Measurements from ENCODE around the gene PRLR. TPM values are rescaled to one million over a fixed set of nuclear protein-coding genes. Genes with fewer than 3 reads are reported as not detected.

Gene PRLR
- total and polyA plus RNA-seq, 4 donors, result 3.5 to 44.5 (median 14.3) TPM

- Histone ChIP-seq H3K27me3 (ENCODE audit: control insufficient read depth in 4 of 4, insufficient read depth in 4 of 4, low read length in 3 of 4) (no peaks in the 10 kb centered on the region), H3K4me3 (ENCODE audit: low read depth in 1 of 3, low read length in 3 of 3) (no peak overlapping the region), H3K27ac (ENCODE audit: low read depth in 1 of 2, low read length in 2 of 2) (no peak overlapping the region), H3K36me3 (ENCODE audit: control insufficient read depth in 4 of 4, insufficient read depth in 3 of 4, low read depth in 1 of 4, low read length in 3 of 4) (peaks cover 0 to 4% (median 1%) of the 10 kb centered on the region in 4 donors), H3K9ac (ENCODE audit: low read depth in 1 of 2, low read length in 2 of 2) (no peak overlapping the region), H3K9me3 (ENCODE audit: control insufficient read depth in 4 of 4, low read length in 3 of 4) (no peaks in the 10 kb centered on the region), H3K4me1 (ENCODE audit: control insufficient read depth in 4 of 4, insufficient read depth in 4 of 4, low read length in 3 of 4) (peaks cover 0 to 4% (median 0%) of the 10 kb centered on the region in 4 donors)
- DNase-seq (ENCODE audit: low spot score), result no peak
- no peak for TF ChIP-seq FOXA2 (IDR thresholded peaks at IDR 0.05)
- TF ChIP-seq FOXA1 (IDR thresholded peaks at IDR 0.05), result no peak
- peak; percentile 16 to 38 for TF ChIP-seq HNF4A (conservative IDR thresholded peaks at IDR 0.05)
- no peak for TF ChIP-seq GABPA (IDR thresholded peaks at IDR 0.05 in 1 of 2, conservative IDR thresholded peaks at IDR 0.05 in 1 of 2)
- TF ChIP-seq NR2F2 (IDR thresholded peaks at IDR 0.05), result no peak
- no peak for TF ChIP-seq CTCF (IDR thresholded peaks at IDR 0.05; ENCODE audit: low read depth, low read length, missing input control)
- TF ChIP-seq HNF4G (IDR thresholded peaks at IDR 0.05), result no peak
- TF ChIP-seq JUND (IDR thresholded peaks at IDR 0.05), result no peak
- TF ChIP-seq TAF1 (conservative IDR thresholded peaks at IDR 0.05), result no peak
Measured at GRCh38 chr5:35115920-35116319, 114.4 kb downstream of the PRLR start.

GRCh38 chr5:35114698-35115097 lies 115.6 kb downstream of the PRLR start:
- H3K4me3 ChIP-seq (ENCODE audit: low read depth in 1 of 3, low read length in 3 of 3), result no peak overlapping the region
- H3K9me3 ChIP-seq (ENCODE audit: control insufficient read depth in 4 of 4, low read length in 3 of 4), result no peaks in the 10 kb centered on the region
- DNase-seq (ENCODE audit: low spot score), result no peak
- peaks cover 0 to 4% (median 1%) of the 10 kb centered on the region in 4 donors for H3K36me3 ChIP-seq (ENCODE audit: control insufficient read depth in 4 of 4, insufficient read depth in 3 of 4, low read depth in 1 of 4, low read length in 3 of 4)
- no peaks in the 10 kb centered on the region for H3K4me1 ChIP-seq (ENCODE audit: control insufficient read depth in 4 of 4, insufficient read depth in 4 of 4, low read length in 3 of 4)
- H3K27me3 ChIP-seq (ENCODE audit: control insufficient read depth in 4 of 4, insufficient read depth in 4 of 4, low read length in 3 of 4), result no peaks in the 10 kb centered on the region
- WGBS, result 91% methylated on average over 4 of the region's 4 CpGs
- TF ChIP-seq NR2F2 (IDR thresholded peaks at IDR 0.05) (no peak), HNF4G (IDR thresholded peaks at IDR 0.05) (no peak), JUND (IDR thresholded peaks at IDR 0.05) (no peak), REST (IDR thresholded peaks at IDR 0.05) (no peak)
- H3K9ac ChIP-seq (ENCODE audit: low read depth in 1 of 2, low read length in 2 of 2), result no peak overlapping the region
- no peak overlapping the region for H3K27ac ChIP-seq (ENCODE audit: low read depth in 1 of 2, low read length in 2 of 2)

DNA sequence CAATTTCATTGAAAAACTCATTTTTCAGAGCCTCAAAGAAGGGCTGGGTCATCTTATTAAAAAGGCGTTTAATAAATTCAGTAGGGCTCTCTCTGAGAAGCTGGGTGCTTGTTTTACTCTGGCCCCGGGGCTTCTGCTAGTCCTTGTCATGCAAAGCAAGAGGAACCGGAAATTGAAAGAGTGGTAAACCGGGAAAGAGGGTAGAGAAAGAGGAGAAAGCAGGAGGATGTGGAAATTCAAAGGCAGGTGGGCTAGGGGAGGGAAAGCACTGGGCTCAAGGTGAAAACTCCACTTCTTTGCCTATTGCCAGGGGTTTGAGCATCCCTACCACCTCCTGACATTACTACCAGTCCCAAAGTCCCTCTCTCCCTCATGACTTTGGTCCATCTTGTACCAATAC lies 118.0 kb downstream of the PRLR start:
- no peak overlapping the region for H3K9ac ChIP-seq (ENCODE audit: low read depth in 1 of 2, low read length in 2 of 2)
- DNase-seq (ENCODE audit: low spot score), result no peak
- 78% methylated on average over 4 of the region's 4 CpGs for WGBS
- H3K27me3 ChIP-seq (ENCODE audit: control insufficient read depth in 4 of 4, insufficient read depth in 4 of 4, low read length in 3 of 4), result no peaks in the 10 kb centered on the region
- H3K27ac ChIP-seq (ENCODE audit: low read depth in 1 of 2, low read length in 2 of 2), result no peak overlapping the region
- H3K9me3 ChIP-seq (ENCODE audit: control insufficient read depth in 4 of 4, low read length in 3 of 4), result no peaks in the 10 kb centered on the region
- H3K4me3 ChIP-seq (ENCODE audit: low read depth in 1 of 3, low read length in 3 of 3), result no peak overlapping the region
- peaks cover 0 to 4% (median 1%) of the 10 kb centered on the region in 4 donors for H3K36me3 ChIP-seq (ENCODE audit: control insufficient read depth in 4 of 4, insufficient read depth in 3 of 4, low read depth in 1 of 4, low read length in 3 of 4)
- no peaks in the 10 kb centered on the region for H3K4me1 ChIP-seq (ENCODE audit: control insufficient read depth in 4 of 4, insufficient read depth in 4 of 4, low read length in 3 of 4)
- TF ChIP-seq RXRA (IDR thresholded peaks at IDR 0.05) (no peak), FOXA1 (IDR thresholded peaks at IDR 0.05) (no peak), FOXA2 (IDR thresholded peaks at IDR 0.05) (no peak), EGR1 (IDR thresholded peaks at IDR 0.05; ENCODE audit: low read depth in 2 of 2) (no peak), TAF1 (conservative IDR thresholded peaks at IDR 0.05) (no peak), HNF4A (conservative IDR thresholded peaks at IDR 0.05) (no peak), JUND (IDR thresholded peaks at IDR 0.05) (no peak), RAD21 (IDR thresholded peaks at IDR 0.05) (no peak), HNF4G (IDR thresholded peaks at IDR 0.05) (no peak), SP1 (IDR thresholded peaks at IDR 0.05) (no peak), YY1 (IDR thresholded peaks at IDR 0.05) (no peak), GABPA (IDR thresholded peaks at IDR 0.05 in 1 of 2, conservative IDR thresholded peaks at IDR 0.05 in 1 of 2) (no peak), NR2F2 (IDR thresholded peaks at IDR 0.05) (no peak), CTCF (IDR thresholded peaks at IDR 0.05; ENCODE audit: low read depth, low read length, missing input control) (no peak)
- TF ChIP-seq, protein P1, sequence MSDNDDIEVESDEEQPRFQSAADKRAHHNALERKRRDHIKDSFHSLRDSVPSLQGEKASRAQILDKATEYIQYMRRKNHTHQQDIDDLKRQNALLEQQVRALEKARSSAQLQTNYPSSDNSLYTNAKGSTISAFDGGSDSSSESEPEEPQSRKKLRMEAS (IDR thresholded peaks at IDR 0.05), result no peak
- TF ChIP-seq, protein P2, sequence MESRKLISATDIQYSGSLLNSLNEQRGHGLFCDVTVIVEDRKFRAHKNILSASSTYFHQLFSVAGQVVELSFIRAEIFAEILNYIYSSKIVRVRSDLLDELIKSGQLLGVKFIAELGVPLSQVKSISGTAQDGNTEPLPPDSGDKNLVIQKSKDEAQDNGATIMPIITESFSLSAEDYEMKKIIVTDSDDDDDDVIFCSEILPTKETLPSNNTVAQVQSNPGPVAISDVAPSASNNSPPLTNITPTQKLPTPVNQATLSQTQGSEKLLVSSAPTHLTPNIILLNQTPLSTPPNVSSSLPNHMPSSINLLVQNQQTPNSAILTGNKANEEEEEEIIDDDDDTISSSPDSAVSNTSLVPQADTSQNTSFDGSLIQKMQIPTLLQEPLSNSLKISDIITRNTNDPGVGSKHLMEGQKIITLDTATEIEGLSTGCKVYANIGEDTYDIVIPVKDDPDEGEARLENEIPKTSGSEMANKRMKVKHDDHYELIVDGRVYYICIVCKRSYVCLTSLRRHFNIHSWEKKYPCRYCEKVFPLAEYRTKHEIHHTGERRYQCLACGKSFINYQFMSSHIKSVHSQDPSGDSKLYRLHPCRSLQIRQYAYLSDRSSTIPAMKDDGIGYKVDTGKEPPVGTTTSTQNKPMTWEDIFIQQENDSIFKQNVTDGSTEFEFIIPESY (IDR thresholded peaks at IDR 0.05), result no peak

Data from liver (tissue), 9 donors.